Renal cortical epithelial cell (primary cell): ENCODE data around the gene TAF11L9. TPM values are rescaled to one million over a fixed set of nuclear protein-coding genes. Genes with fewer than 3 reads are reported as not detected.
"Not testable (repeated sequence)": the region's sequence is repeated elsewhere in the genome, so short reads cannot be mapped to it uniquely, and the experiment has no call there.

ENCODE experiments used
- DNase-seq: peaks from one replicate; pipeline ENCODE4 v3.0.0-alpha.2; 2011; ENCODE audit warnings: low read depth
- total RNA-seq: library from RNA; depleted of rRNA; stranded (reverse); fragments of >200 nt; gene quantifications from 2 replicates; pipeline ENCODE4 v1.2.3, GENCODE V29; 2014

Gene TAF11L9
- total RNA-seq = not detected in 2 replicates

GRCh38 chr5:17594255-17594654 is at the start of gene TAF11L9:
Gene TAF11L9 (minus strand): TSS chr5:17594394.
- DNase-seq = not testable (repeated sequence)

GRCh38 chr5:17634160-17634559 is 40.0 kb upstream of the TAF11L9 start, which contains the start of gene TAF11L14:
Gene TAF11L14 (plus strand): TSS chr5:17634460.
- no peak for DNase-seq

- not testable (repeated sequence) for DNase-seq
Observed at GRCh38 chr5:17631788-17632187, 37.6 kb upstream of the TAF11L9 start, which contains the start of gene TAF11L13. Gene TAF11L13 (plus strand): TSS chr5:17632088.

GRCh38 chr5:17625686-17626085 is 31.5 kb upstream of the TAF11L9 start:
- DNase-seq = no peak

GRCh38 chr5:17620627-17621026 is 26.4 kb upstream of the TAF11L9 start:
- DNase-seq = no peak

GRCh38 chr5:17619354-17619753 is 25.2 kb upstream of the TAF11L9 start:
- DNase-seq = no peak

GRCh38 chr5:17614872-17615605 is 20.8 kb upstream of the TAF11L9 start:
- no peak for DNase-seq

GRCh38 chr5:17610092-17610491 is 15.9 kb upstream of the TAF11L9 start, which contains the start of gene TAF11L12:
Gene TAF11L12 (plus strand): TSS chr5:17610392.
- DNase-seq = not testable (repeated sequence)

- DNase-seq = not testable (repeated sequence)
Observed at GRCh38 chr5:17607461-17607860, 13.3 kb upstream of the TAF11L9 start.

- DNase-seq = no peak
Observed at GRCh38 chr5:17604951-17605350, 10.8 kb upstream of the TAF11L9 start.

- not testable (repeated sequence) for DNase-seq
Observed at GRCh38 chr5:17603880-17604279, 9.7 kb upstream of the TAF11L9 start, which contains the start of gene TAF11L11. Gene TAF11L11 (plus strand): TSS chr5:17604183.

- not testable (repeated sequence) for DNase-seq
Observed at GRCh38 chr5:17597728-17598127, 3.5 kb upstream of the TAF11L9 start, which contains the start of gene TAF11L10. Gene TAF11L10 (minus strand): TSS chr5:17597828.

- DNase-seq = not testable (repeated sequence)
Observed at GRCh38 chr5:17590860-17591259, 3.3 kb downstream of the TAF11L9 start, which contains the start of gene TAF11L8. Gene TAF11L8 (minus strand): TSS chr5:17590960.

GRCh38 chr5:17585658-17586057 is 8.5 kb downstream of the TAF11L9 start, which contains the start of gene TAF11L7:
Gene TAF11L7 (minus strand): TSS chr5:17585758.
- DNase-seq = not testable (repeated sequence)

Other genes starting within 250 kb of the TAF11L9 start
- gene TAF11L2, start 96.2 kb downstream of the TAF11L9 start, total RNA-seq = not detected in 2 replicates
- not detected in 2 replicates for gene TAF11L3, start 76.0 kb downstream of the TAF11L9 start, total RNA-seq
- gene TAF11L4, start 72.6 kb downstream of the TAF11L9 start, total RNA-seq = not detected in 2 replicates
- gene TAF11L5, start 69.2 kb downstream of the TAF11L9 start, total RNA-seq = not detected in 2 replicates
- not detected in 2 replicates for gene TAF11L6, start 65.7 kb downstream of the TAF11L9 start, total RNA-seq
- not detected in 2 replicates for gene TAF11L7, start 8.6 kb downstream of the TAF11L9 start, total RNA-seq
- gene TAF11L8, start 3.4 kb downstream of the TAF11L9 start, total RNA-seq = not detected in 2 replicates
- gene TAF11L10, start 3.4 kb upstream of the TAF11L9 start, total RNA-seq = not detected in 2 replicates
- not detected in 2 replicates for gene TAF11L11, start 9.8 kb upstream of the TAF11L9 start, total RNA-seq
- not detected in 2 replicates for gene TAF11L12, start 16.0 kb upstream of the TAF11L9 start, total RNA-seq
- not detected in 2 replicates for gene TAF11L13, start 37.7 kb upstream of the TAF11L9 start, total RNA-seq
- not detected in 2 replicates for gene TAF11L14, start 40.1 kb upstream of the TAF11L9 start, total RNA-seq